Mesenchymal stem cell (in vitro differentiated cells and primary cell): ENCODE measurements around the gene PITPNB. TPM values are rescaled to one million over a fixed set of nuclear protein-coding genes. Genes with fewer than 3 reads are reported as not detected.

Experiments
- DNase-seq: peaks from one replicate; pipeline ENCODE4 v3.0.0-alpha.2; 2013
- H2AFZ ChIP-seq: one replicate; pipeline ENCODE4 v1.6.1; 2013; ENCODE audit warnings: low read depth, mild to moderate bottlenecking, control low read depth, inconsistent platforms, low read length, moderate library complexity
- H2AK5ac ChIP-seq: 2 replicates; pipeline ENCODE4 v1.6.1; 2013; ENCODE audit warnings: low read length, moderate library complexity, mild to moderate bottlenecking, inconsistent platforms; ENCODE audit not compliant: severe bottlenecking
- H2BK120ac ChIP-seq: one replicate; pipeline ENCODE4 v1.6.1; 2013; ENCODE audit warnings: low read depth, mild to moderate bottlenecking, inconsistent platforms, low read length, moderate library complexity
- H2BK12ac ChIP-seq, 2 experiments: one replicate each; pipeline ENCODE4 v1.6.1; 2013; ENCODE audit warnings: inconsistent platforms in 2 of 2, low read length in 2 of 2, mild to moderate bottlenecking in 2 of 2, moderate library complexity in 2 of 2, control low read depth in 1 of 2
- H2BK15ac ChIP-seq: one replicate; pipeline ENCODE4 v1.6.1; 2013; ENCODE audit warnings: mild to moderate bottlenecking, low read depth, inconsistent platforms; ENCODE audit not compliant: poor library complexity, severe bottlenecking
- H2BK5ac ChIP-seq: 2 replicates; pipeline ENCODE4 v1.6.1; 2013; ENCODE audit warnings: low read depth, mild to moderate bottlenecking, low read length, control low read depth, inconsistent platforms; ENCODE audit not compliant: poor library complexity, severe bottlenecking
- H3K14ac ChIP-seq, 2 experiments: one replicate each; pipeline ENCODE4 v1.6.1; 2013; ENCODE audit warnings: inconsistent platforms in 2 of 2, low read length in 2 of 2, control low read depth in 1 of 2, mild to moderate bottlenecking in 1 of 2, moderate library complexity in 1 of 2
- H3K18ac ChIP-seq, 2 experiments: one replicate each; pipeline ENCODE4 v1.6.1; 2013; ENCODE audit warnings: inconsistent platforms in 2 of 2, low read length in 2 of 2, control low read depth in 1 of 2, low read depth in 1 of 2, mild to moderate bottlenecking in 1 of 2
- H3K23ac ChIP-seq, 2 experiments: one replicate each; pipeline ENCODE4 v1.6.1; 2013; ENCODE audit warnings: inconsistent platforms in 2 of 2, low read length in 2 of 2, mild to moderate bottlenecking in 2 of 2, moderate library complexity in 2 of 2, control low read depth in 1 of 2
- H3K27ac ChIP-seq: 2 replicates; pipeline ENCODE4 v1.5.1; 2013; ENCODE audit warnings: mild to moderate bottlenecking, moderate library complexity, low read length, control low read depth, inconsistent platforms; ENCODE audit not compliant: poor library complexity, severe bottlenecking
- H3K27me3 ChIP-seq, 2 experiments: 2 replicates each; pipeline versions ENCODE4 v1.6.1 to v1.7.0; 2013; ENCODE audit warnings: low read length in 2 of 2, mild to moderate bottlenecking in 2 of 2, moderate library complexity in 2 of 2, control low read depth in 1 of 2, inconsistent platforms in 1 of 2; ENCODE audit not compliant: control insufficient read depth in 1 of 2, insufficient read depth in 1 of 2
- H3K36me3 ChIP-seq, 2 experiments: 2 replicates each; pipeline versions ENCODE4 v1.6.1 to v1.7.0; 2013; ENCODE audit warnings: low read length in 2 of 2, control low read depth in 1 of 2, inconsistent platforms in 1 of 2, low read depth in 1 of 2, mild to moderate bottlenecking in 1 of 2; ENCODE audit not compliant: insufficient read depth in 2 of 2, control insufficient read depth in 1 of 2
- H3K4ac ChIP-seq, 2 experiments: one replicate each; pipeline ENCODE4 v1.6.1; 2013; ENCODE audit warnings: inconsistent platforms in 2 of 2, low read length in 2 of 2, mild to moderate bottlenecking in 2 of 2, moderate library complexity in 2 of 2, control low read depth in 1 of 2, low read depth in 1 of 2
- H3K4me1 ChIP-seq: 2 replicates; pipeline ENCODE4 v1.6.1; 2013; ENCODE audit warnings: low read depth, low read length, control low read depth; ENCODE audit not compliant: control insufficient read depth, insufficient read depth
- H3K4me2 ChIP-seq: 2 replicates; pipeline ENCODE4 v1.6.1; 2013; ENCODE audit warnings: low read length, mild to moderate bottlenecking, inconsistent platforms; ENCODE audit not compliant: poor library complexity, severe bottlenecking
- H3K4me3 ChIP-seq, 2 experiments: 2 replicates each; pipeline versions ENCODE4 v1.5.1 to v1.7.0; 2013; ENCODE audit warnings: low read length in 2 of 2, mild to moderate bottlenecking in 2 of 2, control low read depth in 1 of 2, low read depth in 1 of 2; ENCODE audit not compliant: insufficient read depth in 1 of 2
- H3K79me1 ChIP-seq: replicated peaks from 2 replicates; pipeline ENCODE4 v1.6.1; 2013; ENCODE audit warnings: mild to moderate bottlenecking, control low read depth, low read length, inconsistent platforms; ENCODE audit not compliant: poor library complexity, severe bottlenecking
- H3K9ac ChIP-seq: 2 replicates; pipeline ENCODE4 v1.7.0; 2013; ENCODE audit warnings: mild to moderate bottlenecking, low read length, moderate library complexity
- H3K9me3 ChIP-seq: 2 replicates; pipeline ENCODE4 v1.7.0; 2013; ENCODE audit warnings: mild to moderate bottlenecking, low read length; ENCODE audit not compliant: control insufficient read depth
- H4K8ac ChIP-seq: one replicate; pipeline ENCODE4 v1.6.1; 2013; ENCODE audit warnings: inconsistent platforms, mild to moderate bottlenecking, low read length, moderate library complexity
- H4K91ac ChIP-seq: one replicate; pipeline ENCODE4 v1.6.1; 2013; ENCODE audit warnings: mild to moderate bottlenecking, low read length, inconsistent platforms
- WGBS: methylation state at CpG from one replicate; pipeline ENCODE4 v1.1.7; 2013; ENCODE audit warnings: mixed read lengths; 5-methylcytosine and 5-hydroxymethylcytosine counted together
- small RNA-seq: library from polyadenylated mRNA; stranded (forward); fragments of <200 nt; extraction: miRNeasy Mini kit (QIAGEN cat#:217004); gene quantifications from one replicate; pipeline ENCODE3, GENCODE V24; 2013; ENCODE audit warnings: low read depth

The PITPNB gene

DNA sequence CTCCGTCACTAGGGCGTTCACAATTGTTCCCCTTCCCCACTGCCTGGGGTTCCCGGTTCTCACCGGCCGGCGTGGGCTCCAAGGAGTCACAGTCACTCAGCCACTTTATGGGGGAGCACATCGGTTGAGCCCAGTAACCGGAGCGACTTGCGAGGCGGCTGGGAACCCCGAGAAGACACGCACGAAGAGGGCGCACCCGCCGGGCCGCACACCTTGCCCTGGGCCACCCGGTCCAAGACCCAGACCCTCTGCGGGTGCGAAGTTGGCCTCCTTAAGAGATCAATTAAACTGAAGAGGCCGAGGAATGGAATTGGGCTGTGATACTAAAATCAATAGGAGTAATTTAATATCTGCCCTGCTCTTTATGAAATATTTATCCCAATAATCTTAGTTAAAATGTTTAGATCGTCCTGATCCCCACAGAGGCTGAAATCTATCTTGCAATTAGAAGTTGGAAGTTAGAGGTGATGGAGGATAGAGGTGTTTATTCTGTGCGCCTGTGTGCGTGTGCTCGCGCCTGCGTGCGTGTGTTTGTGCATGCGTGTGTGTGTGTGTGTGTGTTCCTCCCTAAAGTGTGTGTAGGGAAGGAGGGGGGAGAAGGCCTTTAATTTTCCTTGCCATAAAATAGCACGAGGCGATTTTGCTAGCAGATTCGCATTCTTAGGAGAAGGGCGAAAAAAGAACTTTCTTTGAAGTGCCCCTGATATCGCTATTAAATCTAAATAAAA, 116.5 kb downstream of the PITPNB start:
- Histone ChIP-seq H4K8ac (no peak overlapping the region), H3K18ac (peak overlapping the region in 1 of 2 experiments; percentile 58), H2AK5ac (no peak overlapping the region), H3K4me2 (peak overlapping the region; percentile 62), H2BK120ac (peak overlapping the region; percentile 95), H4K91ac (no peak overlapping the region), H3K4me3 (peak overlapping the region; percentile 82 to 86), H3K27me3 (no peaks in the 10 kb centered on the region), H3K14ac (no peak overlapping the region), H2BK5ac (peak overlapping the region; percentile 81), H2BK12ac (no peak overlapping the region), H2AFZ (peak overlapping the region; percentile 66), H3K4me1 (peaks cover 33% of the 10 kb centered on the region), H3K9ac (peak overlapping the region; percentile 78), H3K4ac (peak overlapping the region in 1 of 2 experiments; percentile 0), H3K27ac (peak overlapping the region; percentile 64), H3K79me1 (peaks cover 10% of the 10 kb centered on the region), H3K36me3 (peaks cover 0 to 24% of the 10 kb centered on the region in 2 experiments), H2BK15ac (no peak overlapping the region), H3K9me3 (no peaks in the 10 kb centered on the region), H3K23ac (no peak overlapping the region)
- DNase-seq = no peak
- 4% methylated on average over 30 of the region's 35 CpGs for WGBS

Small RNA genes within 50 kb of the gene (small RNA-seq; reads per million reads assigned to genes)
- 3.5 reads per million, percentile 27 among the genes with 10 or more reads in this experiment for gene MIR3199-1
- gene RF02198 = not detected
